GM18873 (cell line): ENCODE measurements around the gene TMEM178B.
"Not testable (repeated sequence)": the region's sequence is repeated elsewhere in the genome, so short reads cannot be mapped to it uniquely, and the experiment has no call there.

Source experiments
- ATAC-seq: cut with Tn5 transposase; IDR thresholded peaks from one replicate; pipeline ENCODE4 v1.9.1; 2021; ENCODE audit warnings: mild to moderate bottlenecking, moderate library complexity, moderate number of reproducible peaks; ENCODE audit not compliant: unreplicated experiment, low FRiP score

The TMEM178B gene

DNA sequence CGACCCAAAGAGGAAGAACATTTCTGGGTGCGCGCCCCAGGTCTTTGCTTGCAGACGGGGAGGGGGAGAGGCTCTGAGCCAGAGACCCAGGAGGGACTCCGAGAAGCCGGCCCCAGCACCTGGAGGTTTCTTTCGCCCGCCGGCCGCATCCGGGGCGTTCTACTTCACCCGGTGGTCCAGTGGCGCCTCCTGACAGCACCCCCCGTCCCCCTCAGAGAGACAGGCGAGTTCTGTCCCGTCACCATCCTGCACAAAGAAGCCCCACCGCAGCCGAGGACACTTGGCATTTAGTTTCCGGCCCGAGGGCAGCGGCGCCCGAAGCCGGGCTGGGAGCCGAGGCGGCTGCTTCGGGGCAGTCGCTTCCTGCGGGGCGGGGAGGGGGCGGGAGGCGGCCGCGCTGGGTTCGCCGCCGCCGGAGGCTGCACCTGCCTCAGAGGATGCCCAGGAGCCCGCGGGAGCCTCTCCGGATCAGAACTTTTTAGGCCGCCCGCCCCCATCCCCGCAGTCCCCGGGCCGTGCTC, at the start of gene TMEM178B:
Gene TMEM178B, plus strand, starts transcription at position 424 of the 521 bp plus-strand sequence.
- ATAC-seq: no peak

DNA sequence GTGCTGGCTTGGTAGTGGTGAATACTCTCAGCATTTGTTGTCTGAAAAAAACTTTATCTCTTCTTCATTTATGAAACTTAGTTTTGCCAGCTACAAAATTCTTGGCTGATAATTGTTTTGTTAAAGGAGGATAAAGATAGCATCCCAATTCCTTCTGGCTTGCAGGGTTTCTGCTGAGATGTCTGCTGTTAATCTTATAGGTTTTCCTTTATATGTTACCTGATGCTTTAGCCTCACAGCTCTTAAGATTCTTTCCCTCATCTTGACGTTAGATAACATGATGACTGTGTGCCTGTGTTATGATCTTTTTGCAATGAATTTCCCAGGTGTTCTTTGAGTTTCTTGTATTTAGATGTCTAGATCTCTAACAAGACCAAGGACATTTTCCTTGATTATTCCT, 49.2 kb upstream of the TMEM178B start:
- ATAC-seq: no peak

DNA sequence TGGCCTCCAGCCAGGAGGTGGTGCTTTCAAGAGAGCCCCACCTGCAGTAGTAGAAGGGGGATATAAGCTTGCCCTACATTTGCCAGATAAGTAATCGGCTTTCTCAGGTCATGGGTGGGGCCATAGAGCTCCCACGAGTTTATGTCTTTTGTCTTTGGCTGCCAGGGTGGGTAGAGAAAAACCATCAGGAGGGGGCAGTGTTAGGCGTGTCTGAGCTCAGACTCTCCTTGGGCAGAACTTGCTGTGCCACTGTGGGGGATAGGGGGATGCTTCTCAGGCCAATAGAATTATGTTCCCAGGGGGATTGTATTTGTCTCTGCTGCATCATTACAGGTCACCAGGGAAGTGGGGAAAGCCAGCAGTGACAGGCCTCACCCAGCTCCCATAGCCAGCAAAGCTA, 46.8 kb upstream of the TMEM178B start:
- no peak for ATAC-seq

DNA sequence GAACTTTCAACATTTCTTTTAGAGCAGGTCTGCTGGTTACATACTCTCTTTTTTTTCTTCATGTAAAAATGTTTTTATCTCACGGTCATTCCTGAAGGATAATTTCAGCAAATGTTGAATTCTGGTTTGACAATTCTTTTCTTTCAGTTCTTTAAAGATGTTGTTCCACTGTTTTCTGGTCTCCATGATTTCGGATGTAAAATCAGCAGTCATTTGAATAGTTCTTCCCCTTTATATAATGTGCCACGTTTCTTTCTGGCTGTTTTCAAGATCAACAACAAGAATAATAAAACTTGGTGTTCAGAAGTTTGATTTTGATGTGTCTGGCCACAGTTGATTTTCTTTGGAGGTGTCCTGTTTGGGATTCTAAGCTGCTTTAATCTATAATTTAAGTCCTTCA, 45.1 kb upstream of the TMEM178B start:
- no peak for ATAC-seq

DNA sequence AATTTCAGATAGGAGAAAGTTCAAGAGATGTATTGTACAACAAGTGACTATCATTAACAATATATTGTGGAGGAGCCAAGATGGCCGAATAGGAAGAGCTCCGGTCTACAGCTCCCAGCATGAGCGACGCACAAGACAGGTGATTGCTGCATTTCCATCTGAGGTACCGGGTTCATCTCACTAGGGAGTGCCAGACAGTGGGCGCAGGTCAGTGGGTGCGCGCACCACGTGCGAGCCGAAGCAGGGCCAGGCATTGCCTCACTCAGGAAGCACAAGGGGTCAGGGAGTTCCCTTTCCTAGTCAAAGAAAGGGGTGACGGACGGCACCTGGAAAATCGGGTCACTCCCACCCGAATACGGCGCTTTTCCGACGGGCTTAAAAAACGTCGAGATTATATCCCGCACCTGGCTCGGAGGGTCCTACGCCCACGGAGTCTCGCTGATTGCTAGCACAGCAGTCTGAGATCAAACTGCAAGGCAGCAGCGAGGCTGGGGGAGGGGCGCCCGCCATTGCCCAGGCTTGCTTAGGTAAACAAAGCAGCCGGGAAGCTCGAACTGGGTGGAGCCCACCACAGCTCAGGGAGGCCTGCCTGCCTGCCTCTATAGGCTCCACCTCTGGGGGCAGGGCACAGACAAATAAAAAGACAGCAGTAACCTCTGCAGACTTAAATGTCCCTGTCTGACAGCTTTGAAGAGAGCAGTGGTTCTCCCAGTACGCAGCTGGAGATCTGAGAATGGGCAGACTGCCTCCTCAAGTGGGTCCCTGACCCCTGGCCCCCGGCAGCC, 41.1 kb upstream of the TMEM178B start:
- ATAC-seq: not testable (repeated sequence)

DNA sequence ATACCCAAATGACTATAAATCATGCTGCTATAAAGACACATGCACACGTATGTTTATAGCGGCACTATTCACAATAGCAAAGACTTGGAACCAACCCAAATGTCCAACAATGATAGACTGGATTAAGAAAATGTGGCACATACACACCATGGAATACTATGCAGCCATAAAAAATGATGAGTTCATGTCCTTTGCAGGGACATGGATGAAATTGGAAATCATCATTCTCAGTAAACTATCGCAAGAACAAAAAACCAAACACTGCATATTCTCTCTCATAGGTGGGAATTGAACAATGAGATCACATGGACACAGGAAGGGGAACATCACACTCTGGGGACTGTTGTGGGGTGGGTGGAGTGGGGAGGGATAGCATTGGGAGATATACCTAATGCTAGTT, 35.8 kb upstream of the TMEM178B start:
- not testable (repeated sequence) for ATAC-seq

DNA sequence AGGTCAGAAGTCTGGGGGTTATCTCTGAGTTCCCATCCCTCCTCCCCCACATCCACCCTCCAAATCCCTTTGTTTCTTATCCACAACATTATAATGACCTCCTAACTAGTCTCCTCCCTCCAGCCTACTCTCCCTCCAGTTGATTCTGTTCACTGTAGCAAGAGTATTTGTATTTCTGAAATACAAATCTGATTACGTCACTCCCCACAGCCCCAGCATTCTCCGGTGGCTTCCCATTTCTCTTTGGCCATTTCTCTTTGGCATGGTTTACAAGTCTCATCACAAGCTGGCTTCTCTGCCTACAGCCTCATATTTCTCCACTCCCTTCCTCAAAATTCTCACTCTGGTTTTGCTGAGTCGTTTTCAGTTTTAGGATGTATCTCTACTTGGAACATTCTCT, 34.5 kb upstream of the TMEM178B start:
- no peak for ATAC-seq

DNA sequence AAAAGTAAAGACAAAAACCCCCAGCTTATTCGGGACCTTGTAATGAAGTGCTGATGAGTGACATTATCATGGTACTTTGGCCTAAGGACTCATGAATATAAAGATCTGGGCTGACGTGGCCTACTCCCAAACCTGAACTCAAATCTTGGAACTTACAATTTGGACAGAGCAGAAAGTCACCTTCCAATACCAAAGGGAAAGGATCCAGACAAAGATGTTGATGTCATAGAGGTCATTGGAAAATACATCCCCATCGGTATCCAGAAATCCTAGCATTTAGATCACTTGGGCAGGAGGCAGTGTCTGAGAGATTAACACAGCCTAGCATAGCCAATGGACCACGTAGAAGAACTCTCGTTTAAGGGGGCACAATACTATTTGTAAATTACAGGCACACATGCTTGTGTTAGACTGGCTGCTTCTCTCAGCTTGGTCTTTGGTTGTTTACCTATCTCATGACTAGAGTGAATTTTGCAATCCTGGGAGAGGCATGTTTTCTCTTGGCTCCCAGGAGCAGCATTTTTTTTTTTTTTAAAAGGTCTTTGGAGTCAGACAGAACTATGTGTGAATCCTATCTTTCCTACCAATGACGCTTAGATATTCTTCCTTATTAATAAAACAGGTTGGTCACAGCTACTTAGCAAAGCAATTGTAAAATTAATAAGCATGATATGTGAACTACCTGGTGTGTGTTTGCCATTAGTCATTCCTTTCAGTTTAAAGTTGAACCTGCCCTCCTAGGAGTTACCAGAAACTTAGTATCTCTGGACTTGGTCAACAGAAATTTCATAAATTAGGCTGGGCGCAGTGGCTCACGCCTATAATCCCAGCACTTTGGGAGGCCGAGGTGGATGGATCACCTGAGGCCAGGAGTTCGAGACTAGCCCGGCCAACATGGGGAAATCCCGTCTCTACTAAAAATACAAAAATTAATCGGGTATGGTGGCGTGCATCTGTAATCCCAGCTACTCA, 31.4 kb upstream of the TMEM178B start:
- ATAC-seq: no peak

DNA sequence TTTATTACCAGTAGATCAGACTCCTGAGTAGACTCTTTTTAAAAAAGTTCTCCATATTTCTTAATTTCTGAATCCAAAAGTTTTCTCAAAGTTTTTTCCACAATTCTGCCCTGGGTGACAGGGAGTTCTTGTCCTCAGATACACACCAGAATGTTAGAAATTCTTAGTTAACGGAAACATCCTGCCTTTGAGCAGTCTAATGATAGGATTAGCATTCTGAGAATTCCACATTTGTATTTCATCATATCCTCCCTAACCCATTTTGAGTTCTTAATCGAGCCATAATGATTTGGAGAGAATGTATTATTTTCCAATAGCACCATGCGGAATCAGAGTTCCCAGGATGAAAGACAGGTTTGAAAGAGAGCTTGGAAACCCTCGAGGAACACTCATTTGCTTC, 30.2 kb upstream of the TMEM178B start:
- no peak for ATAC-seq

DNA sequence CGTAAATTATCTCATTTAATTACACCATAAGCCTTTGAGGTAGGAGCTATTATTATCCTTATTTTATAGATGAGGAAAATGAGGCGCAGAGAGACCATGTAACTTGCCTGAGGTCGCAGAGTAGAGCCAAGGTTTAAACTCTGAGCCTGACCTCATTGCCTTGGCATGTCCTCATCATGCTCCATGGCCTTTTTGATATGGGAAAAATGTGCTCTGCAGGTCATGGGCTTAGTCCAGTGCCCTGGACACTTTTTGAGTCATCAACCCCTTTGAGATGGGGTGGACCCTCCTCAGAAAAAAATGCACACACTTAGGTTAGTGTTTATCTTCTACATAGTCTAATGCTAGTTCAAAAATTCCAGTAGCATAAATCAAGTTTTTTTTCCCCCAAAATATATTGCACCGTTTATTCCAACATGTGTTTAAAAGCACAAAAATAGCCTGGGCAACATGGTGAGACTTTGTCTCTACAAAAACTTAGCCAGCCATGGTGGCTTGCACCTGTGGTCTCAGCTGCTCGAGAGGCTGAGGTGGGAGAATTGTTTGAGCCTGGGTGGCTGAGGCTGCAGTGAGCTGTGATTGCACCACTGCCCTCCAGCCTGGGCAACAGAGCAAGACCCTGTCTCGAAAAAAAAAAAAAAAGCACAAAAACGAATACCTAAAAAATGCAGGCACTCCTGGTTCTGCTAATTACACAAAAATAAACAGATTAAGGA, 28.6 kb upstream of the TMEM178B start:
- no peak for ATAC-seq

DNA sequence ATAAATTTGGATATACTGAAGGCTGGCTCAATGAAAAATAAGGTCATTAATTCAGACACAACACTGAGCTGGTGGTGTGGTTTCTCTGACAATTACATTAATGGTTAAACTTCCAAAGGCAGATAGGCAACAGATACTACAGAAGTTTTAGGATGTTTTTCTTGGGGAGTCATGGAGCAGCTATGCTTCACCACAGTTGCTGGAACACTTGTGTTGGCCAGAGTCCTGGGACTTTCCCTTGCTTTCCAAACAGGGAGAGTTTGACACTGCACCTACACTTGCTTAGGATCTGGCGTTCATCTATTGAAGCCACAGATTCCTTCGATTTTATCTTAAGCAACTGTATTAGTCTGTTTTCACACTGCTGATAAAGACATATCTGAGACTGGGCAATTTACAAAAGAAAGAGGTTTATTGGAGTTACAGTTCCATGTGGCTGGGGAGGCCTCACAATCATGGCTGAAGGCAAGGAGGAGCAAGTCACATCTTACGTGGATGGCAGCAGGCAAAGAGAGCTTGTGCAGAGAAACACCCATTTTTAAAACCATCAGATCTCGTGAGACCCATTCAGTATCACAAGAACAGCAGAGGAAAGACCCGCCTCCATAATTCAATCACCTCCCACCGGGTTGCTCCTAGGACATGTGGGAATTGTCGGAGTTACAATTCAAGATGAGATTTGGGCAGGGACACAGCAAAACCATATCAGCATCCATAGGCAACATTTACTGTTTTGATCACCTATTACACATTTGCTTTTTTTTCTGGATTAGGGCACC, 27.8 kb upstream of the TMEM178B start:
- ATAC-seq: no peak

DNA sequence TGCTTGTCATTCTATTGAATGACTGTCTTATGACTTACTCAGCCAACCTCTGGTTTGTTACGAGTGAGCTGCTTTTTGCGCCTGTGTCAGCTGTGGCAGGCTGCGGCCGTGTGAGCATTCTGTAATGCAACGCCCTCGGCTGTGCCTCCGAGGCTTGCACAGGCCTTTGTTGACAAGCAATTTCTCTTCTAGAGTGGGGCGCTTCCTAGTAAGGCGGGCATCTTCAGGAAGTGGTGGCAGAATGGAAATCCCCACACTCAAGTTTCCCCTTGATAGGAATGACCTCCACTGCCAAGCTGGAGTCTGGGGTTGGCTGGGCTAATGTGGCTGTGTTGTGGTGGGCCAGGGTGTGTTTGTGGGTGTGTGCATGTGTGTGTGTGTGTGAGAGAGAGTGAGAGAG, 20.2 kb upstream of the TMEM178B start:
- ATAC-seq: no peak

DNA sequence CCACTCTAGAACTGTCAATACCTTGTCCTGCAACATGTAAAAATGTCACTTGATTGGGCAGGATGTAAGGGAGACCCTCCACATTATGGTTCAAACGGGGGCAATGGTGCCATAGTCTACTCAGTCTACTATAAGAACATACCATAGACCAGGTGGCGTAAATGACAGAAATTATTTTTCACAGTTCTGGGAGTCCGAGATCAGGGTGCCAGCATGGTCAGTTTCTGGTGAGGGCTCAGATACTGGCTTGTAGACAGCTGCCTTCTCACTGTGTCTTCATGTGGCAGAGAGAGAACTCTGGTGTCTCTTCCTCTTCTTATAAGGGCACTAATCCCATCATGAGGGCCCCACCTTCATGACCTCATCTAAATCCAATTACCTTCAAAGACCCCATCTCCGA, 18.7 kb upstream of the TMEM178B start:
- ATAC-seq: no peak

DNA sequence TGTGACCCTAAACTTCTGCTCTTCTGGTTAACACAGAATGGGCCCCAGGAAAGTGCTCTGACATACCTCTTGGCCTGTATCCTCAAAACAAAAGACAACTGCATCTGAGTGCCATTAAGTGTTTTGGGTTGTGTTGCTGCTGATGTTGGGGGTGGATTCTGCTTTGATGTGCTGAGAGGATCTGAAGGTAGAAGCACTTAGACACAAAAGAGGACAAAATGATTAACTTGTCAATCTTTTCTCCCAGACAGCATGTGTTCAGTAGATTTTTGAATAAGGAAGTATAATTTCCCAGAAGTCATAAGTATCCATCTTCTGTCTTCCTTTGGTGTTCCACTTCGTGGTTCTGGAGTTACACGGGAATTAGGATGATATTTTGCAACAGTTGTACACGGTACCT, 16.1 kb upstream of the TMEM178B start:
- no peak for ATAC-seq

DNA sequence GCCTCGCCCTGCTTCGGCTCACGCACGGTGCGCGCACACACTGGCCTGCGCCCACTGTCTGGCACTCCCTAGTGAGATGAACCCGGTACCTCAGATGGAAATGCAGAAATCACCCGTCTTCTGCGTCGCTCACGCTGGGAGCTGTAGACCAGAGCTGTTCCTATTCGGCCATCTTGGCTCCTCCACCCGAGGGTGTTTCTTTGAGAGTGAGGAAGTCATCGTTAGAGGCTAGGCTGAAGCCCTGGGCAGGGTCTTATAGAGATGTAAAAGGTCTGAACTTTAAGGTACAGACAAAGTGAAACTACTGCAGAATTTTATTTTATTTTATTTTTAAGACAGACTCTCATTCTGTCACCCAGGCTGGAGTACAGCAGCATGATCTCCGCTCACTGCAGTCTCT, 6.0 kb upstream of the TMEM178B start:
- ATAC-seq: not testable (repeated sequence)

DNA sequence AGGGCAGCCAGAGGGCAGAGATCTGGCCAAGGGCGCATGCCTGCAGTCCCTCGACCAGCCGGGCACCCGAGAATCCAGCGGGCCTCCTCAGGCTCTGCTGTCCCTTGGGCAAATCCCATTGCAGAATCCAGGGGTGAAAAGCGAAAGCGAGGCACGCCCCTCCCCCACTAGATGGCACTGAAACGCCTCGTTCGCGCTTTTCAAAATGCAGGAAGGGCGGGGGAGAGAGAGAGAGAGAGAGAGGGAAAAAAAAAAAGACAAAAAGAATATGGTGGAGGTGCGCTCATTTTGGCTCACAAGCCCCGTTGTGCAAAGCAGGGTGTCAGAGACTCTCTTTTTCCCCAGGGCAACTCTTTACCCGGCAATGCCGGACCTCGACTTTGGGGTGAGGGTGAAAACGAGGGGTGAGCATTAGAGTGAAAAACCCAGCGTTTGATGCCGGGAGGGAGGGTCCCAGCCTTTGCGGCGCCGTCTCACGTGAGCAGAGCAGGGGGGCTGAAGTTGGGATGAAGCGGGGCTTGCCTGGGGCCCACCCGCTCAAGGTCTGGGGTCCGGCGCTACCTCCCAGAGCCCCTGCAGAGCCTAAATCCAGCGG, 2.5 kb upstream of the TMEM178B start:
- no peak for ATAC-seq

DNA sequence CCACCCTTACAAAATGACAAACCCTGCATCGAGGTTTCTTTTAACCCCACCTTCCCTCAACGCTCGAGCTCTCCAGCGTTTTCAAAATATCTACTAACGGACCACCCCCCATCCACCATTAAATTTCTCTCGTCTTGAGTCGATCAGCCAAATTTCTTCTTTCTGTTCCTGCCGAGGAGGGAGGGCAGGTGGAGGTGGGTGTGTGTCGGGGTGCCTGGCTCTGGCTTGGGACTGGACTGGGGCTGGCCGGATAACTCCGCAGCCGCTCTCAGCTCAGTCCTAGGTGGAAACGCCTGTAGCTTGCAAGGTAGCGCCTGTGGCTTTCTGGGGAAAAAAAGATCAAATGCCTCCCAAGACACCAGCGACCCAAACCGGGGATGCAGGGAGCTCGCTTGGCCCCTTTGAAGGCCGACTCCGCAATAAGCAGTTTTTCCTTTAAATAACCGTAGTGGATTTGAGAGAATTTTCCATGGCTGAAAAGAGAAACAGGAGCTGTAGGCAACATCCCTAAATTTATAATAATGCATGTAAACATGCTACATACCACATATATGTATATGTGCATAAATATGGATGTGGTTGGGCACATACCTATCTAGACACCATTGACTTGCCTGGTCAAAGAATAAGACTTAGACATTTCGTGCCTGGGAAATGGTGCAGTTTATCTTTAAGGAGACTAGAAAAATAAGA, 1.9 kb upstream of the TMEM178B start:
- no peak for ATAC-seq

DNA sequence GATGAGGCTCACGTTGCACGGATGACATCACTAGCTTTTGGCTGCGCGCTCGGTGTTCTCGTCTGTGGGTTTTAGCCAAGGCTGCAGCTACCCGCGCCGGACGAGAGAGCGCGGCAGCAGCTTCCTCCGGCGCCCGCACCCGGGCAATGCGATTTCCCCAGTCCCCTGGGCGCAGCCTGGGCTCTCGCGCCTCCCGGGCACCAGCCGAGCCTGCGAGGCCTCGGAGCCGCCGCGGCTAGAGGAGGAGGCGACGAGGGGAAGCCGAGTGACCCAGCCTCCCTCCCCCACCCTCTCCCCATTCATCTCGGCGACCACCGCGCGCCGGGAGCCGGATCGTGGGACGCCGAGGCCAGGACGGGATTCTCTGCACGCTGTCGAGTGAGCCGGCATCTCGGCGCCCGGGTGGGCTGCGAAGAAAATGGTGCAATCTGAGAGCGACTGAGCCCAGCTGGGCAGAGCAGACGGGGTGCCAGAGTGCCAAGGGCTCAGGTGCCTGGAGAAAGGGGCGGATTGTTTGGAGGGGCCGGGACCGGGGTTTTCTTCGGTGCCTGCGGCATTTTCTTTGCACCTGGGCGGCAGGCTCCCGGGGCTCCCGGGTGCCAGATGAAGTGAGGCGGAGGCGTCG, 1.2 kb upstream of the TMEM178B start:
- ATAC-seq: no peak
